Spleen (tissue), 7 donors: ENCODE data around the gene NAA15.

Experiments used
- CTCF ChIP-seq, 11 experiments: fragments of 200-600 bp in 7 of 11; fragments of 450-650 bp in 4 of 11; sonication (generic) in 4 of 11; IDR thresholded peaks in 8 of 11; conservative IDR thresholded peaks in 3 of 11; 1 replicate in 7 of 11; 2 replicates in 4 of 11; pipeline versions ENCODE4 v1.4.0 to v1.8.0; 2016 to 2021; ENCODE audit warnings: antibody characterized with exemption in 11 of 11, inconsistent platforms in 4 of 11, mild to moderate bottlenecking in 1 of 11
- POLR2AphosphoS5 ChIP-seq, 3 donors: sonication (generic); formaldehyde crosslinking; IDR thresholded peaks; one replicate each; pipeline ENCODE4 v1.5.1; 2017; ENCODE audit warnings: antibody characterized with exemption in 3 of 3
- donor health status: DM: no; HTN: no; CAD: no; lungs with moderate emphysema.
- donor health status: DM: no; HTN: no; CAD: no.
- donor health status: DM: no; HTN: no; CAD: no.

GRCh38 chr4:139402436-139402835 is 101.1 kb downstream of the NAA15 start:
- TF ChIP-seq CTCF (IDR thresholded peaks at IDR 0.05 in 8 of 11, conservative IDR thresholded peaks at IDR 0.05 in 3 of 11), result no peak
- TF ChIP-seq POLR2AphosphoS5 (IDR thresholded peaks at IDR 0.05), result no peak
